Omental fat pad (tissue), 4 donors: ENCODE results near the gene HSPA1B. TPM values are rescaled to one million over a fixed set of nuclear protein-coding genes. Genes with fewer than 3 reads are reported as not detected.

Source experiments
- ATAC-seq: fragments of 150-250 bp; one replicate; pipeline ENCODE4 v1.9.1; 2016; ENCODE audit warnings: mild to moderate bottlenecking, moderate library complexity; ENCODE audit not compliant: low FRiP score
- DNase-seq: peaks from one replicate; pipeline ENCODE4 v3.0.0-alpha.2; 2019; ENCODE audit warnings: low spot score
- CTCF ChIP-seq, 3 donors: fragments of 450-650 bp; IDR thresholded peaks; one replicate each; pipeline ENCODE4 v1.5.1; 2016 to 2017; ENCODE audit warnings: antibody characterized with exemption in 3 of 3, mild to moderate bottlenecking in 3 of 3, moderate library complexity in 2 of 3
- small RNA-seq: library from RNA; depleted of rRNA; stranded (forward); fragments of <200 nt; gene quantifications from one replicate; pipeline ENCODE3, GENCODE V24; 2016
- total RNA-seq, 4 donors: library from RNA; depleted of rRNA; stranded (reverse); fragments of >200 nt; gene quantifications; one replicate each; pipeline ENCODE4 v1.1.0, GENCODE V29; 2016

HSPA1B gene
- total RNA-seq, 4 donors from 2014 or later: 174 to 1,642 (median 258) TPM

DNA sequence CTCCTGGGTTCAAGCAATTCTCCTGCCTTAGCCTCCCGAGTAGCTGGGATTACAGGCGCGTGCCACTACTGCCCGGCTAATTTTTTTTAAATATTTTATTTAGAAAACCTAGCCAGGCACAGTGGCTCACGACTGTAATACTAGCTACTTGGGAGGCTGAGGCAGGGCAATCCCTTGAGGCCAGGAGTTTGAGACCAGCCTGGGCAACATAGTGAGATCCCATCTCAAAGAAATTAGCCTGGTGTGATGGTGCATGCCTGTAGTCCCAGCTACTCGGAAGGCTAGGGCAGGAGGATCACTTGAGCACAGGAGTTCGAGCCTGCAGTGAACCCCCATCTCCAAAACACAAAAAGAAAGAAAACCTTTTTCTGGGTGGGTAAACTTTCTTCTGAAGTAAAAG, 48.8 kb downstream of the HSPA1B start:
- no peak for ATAC-seq
- no peak for TF ChIP-seq CTCF (IDR thresholded peaks at IDR 0.05)
- no peak for DNase-seq

DNA sequence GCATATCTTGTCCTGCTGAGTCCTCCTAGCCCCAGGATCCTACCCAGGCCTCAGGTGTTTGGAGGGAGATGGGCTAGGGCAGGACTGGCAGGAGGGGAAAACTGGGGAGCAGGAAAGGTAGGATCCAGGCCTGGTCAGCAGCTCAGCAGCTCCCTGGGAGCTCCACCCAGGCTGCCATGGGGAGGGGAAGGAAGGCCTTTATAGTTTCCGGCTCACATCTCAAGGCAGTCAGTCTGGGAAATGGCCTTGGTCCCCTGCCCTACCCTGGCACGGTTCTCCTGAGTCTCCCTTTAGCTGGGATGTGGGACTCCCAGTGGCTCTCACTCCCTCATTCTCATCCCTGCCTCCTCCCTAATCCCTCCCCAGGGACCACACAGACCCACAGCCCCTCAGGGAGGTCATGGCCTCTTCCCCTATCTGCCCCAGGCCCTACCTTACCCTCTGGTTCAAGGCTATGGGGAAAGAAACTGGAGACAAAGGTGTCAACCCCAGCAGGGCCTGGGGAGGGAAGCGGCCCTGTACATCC, 49.6 kb downstream of the HSPA1B start:
- no peak for TF ChIP-seq CTCF (IDR thresholded peaks at IDR 0.05)
- ATAC-seq: no peak
- no peak for DNase-seq

DNA sequence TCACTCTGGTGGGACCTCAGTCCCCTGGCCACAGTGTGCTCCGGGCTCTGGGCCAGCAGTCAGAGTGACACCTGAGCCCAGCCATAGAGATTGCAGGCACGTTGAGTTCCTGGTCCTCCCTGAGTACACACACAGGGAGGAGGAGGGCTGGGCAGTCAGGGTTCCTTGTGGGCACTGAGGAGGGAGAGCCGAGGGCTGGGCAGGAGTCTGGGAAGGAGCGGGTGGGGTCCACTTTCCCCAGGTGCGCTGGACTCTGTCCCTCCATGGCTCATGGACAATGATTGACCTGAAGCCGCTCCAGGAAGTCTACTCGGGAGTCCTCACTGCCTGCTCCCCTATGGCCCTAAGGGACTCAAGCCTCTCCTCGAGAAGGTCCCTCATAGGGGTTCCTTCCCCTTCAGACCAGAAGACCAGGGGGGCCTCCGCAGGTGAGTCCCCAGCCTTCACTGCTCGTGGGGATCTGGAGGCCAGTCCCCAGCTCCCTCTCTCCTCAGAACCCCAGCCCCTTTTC, 50.2 kb downstream of the HSPA1B start:
- ATAC-seq (no peak), DNase-seq (no peak)
- no peak for TF ChIP-seq CTCF (IDR thresholded peaks at IDR 0.05)

DNA sequence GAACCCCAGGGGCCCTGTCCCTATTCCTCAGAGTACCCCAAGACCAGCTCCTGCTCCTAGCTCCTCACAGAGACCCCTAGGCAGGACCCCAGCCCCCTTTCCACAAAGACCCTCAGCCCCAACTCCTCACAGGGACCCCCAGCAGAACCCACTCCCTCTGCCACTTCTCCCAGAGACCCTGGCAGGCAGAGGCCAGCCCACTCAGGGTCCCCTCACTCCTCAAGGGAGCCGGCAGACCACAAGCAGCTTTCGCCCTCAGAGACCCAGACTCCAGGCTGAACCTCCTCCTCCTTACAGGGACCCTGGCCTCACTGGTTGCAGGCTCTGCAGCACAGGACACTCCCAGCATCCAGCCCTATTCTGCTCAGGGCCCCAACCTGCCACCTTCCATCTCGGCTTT, 50.7 kb downstream of the HSPA1B start:
- no peak for ATAC-seq
- no peak for DNase-seq
- no peak for TF ChIP-seq CTCF (IDR thresholded peaks at IDR 0.05)

GRCh38 chr6:31878726-31879125, 51.2 kb downstream of the HSPA1B start, which contains the start of gene SLC44A4:
Gene SLC44A4, minus strand, starts transcription at chr6:31878997. Its CDS starts 17 bp downstream, at chr6:31878980.
- ATAC-seq: peak; percentile 10
- TF ChIP-seq CTCF (IDR thresholded peaks at IDR 0.05): no peak
- no peak for DNase-seq

- no peak for TF ChIP-seq CTCF (IDR thresholded peaks at IDR 0.05)
- ATAC-seq: no peak
- no peak for DNase-seq
Observed at GRCh38 chr6:31879143-31879542, 51.6 kb downstream of the HSPA1B start.

Small RNA genes lying within 50 kb of the gene (small RNA-seq; reads per million reads assigned to genes)
- gene RF00019 (not detected), gene SNORD48 (1,845 reads per million, percentile 99 among the genes with 10 or more reads in this experiment), gene SNORD52 (not detected)

Other genes with a start within 250 kb of the HSPA1B start
- gene LTB, start 245.3 kb upstream of the HSPA1B start, total RNA-seq: 1 to 10 TPM in 3 of 4 donors, under 1 TPM in 1; 0.72 to 5.5 (median 1.9) TPM
- gene LST1, start 241.5 kb upstream of the HSPA1B start, total RNA-seq: 10 to 100 TPM; 16.3 to 34.2 (median 19.2) TPM
- gene NCR3, start 234.7 kb upstream of the HSPA1B start, total RNA-seq: not detected
- gene AIF1, start 212.5 kb upstream of the HSPA1B start, total RNA-seq: 10 to 100 TPM; 57.3 to 95.1 (median 81.8) TPM
- 100 to 1,000 TPM in 1 of 4 donors, 10 to 100 TPM in 3; 44.8 to 111 (median 65.4) TPM for gene PRRC2A, start 207.0 kb upstream of the HSPA1B start, total RNA-seq
- gene BAG6, start 175.1 kb upstream of the HSPA1B start, total RNA-seq: 100 to 1,000 TPM; 137 to 231 (median 157) TPM
- gene APOM, start 171.8 kb upstream of the HSPA1B start, total RNA-seq: 1 to 10 TPM; 2.4 to 5.0 (median 3.6) TPM
- gene C6orf47, start 167.0 kb upstream of the HSPA1B start, total RNA-seq: 10 to 100 TPM; 16.8 to 24.7 (median 21.2) TPM
- gene GPANK1, start 162.7 kb upstream of the HSPA1B start, total RNA-seq: 10 to 100 TPM in 3 of 4 donors, 1 to 10 TPM in 1; 7.1 to 23.6 (median 15.6) TPM
- 100 to 1,000 TPM; 130 to 202 (median 184) TPM for gene CSNK2B, start 161.7 kb upstream of the HSPA1B start, total RNA-seq
- gene LY6G5B, start 157.8 kb upstream of the HSPA1B start, total RNA-seq: 10 to 100 TPM in 3 of 4 donors, 1 to 10 TPM in 1; 7.4 to 16.9 (median 11.3) TPM
- gene LY6G5C, start 146.7 kb upstream of the HSPA1B start, total RNA-seq: 1 to 10 TPM in 2 of 4 donors, under 1 TPM in 1, not detected in 1; 0.84 to 4.5 (median 1.3) TPM
- gene ABHD16A, start 124.4 kb upstream of the HSPA1B start, total RNA-seq: 10 to 100 TPM; 41.8 to 62.8 (median 57.4) TPM
- gene LY6G6F, start 120.9 kb upstream of the HSPA1B start, total RNA-seq: not detected
- not detected for gene LY6G6D, start 112.4 kb upstream of the HSPA1B start, total RNA-seq
- gene LY6G6C, start 106.0 kb upstream of the HSPA1B start, total RNA-seq: under 1 TPM in 1 of 4 donors, not detected in 3; 0.74 TPM
- gene MPIG6B, start 104.4 kb upstream of the HSPA1B start, total RNA-seq: under 1 TPM in 1 of 4 donors, not detected in 3; 0.84 TPM
- gene DDAH2, start 98.4 kb upstream of the HSPA1B start, total RNA-seq: 100 to 1,000 TPM; 103 to 148 (median 115) TPM
- 100 to 1,000 TPM; 244 to 443 (median 336) TPM for gene CLIC1, start 91.2 kb upstream of the HSPA1B start, total RNA-seq
- 10 to 100 TPM in 1 of 4 donors, 1 to 10 TPM in 3; 5.4 to 17.0 (median 7.3) TPM for gene MSH5, start 87.7 kb upstream of the HSPA1B start, total RNA-seq
- not detected for gene SAPCD1, start 65.1 kb upstream of the HSPA1B start, total RNA-seq
- 1 to 10 TPM in 1 of 4 donors, under 1 TPM in 2, not detected in 1; 0.36 to 1.6 (median 0.56) TPM for gene VWA7, start 50.4 kb upstream of the HSPA1B start, total RNA-seq
- 10 to 100 TPM; 31.6 to 47.0 (median 34.6) TPM for gene VARS1, start 32.0 kb upstream of the HSPA1B start, total RNA-seq
- 10 to 100 TPM; 19.8 to 35.1 (median 30.4) TPM for gene LSM2, start 20.8 kb upstream of the HSPA1B start, total RNA-seq
- 1 to 10 TPM in 3 of 4 donors, under 1 TPM in 1; 0.48 to 3.0 (median 1.9) TPM for gene HSPA1L, start 12.5 kb upstream of the HSPA1B start, total RNA-seq
- 1,000 to 10,000 TPM in 1 of 4 donors, 100 to 1,000 TPM in 3; 155 to 1,684 (median 309) TPM for gene HSPA1A, start 12.2 kb upstream of the HSPA1B start, total RNA-seq
- gene NEU1, start 35.1 kb downstream of the HSPA1B start, total RNA-seq: 10 to 100 TPM; 44.1 to 63.8 (median 55.2) TPM
- gene SLC44A4, start 51.3 kb downstream of the HSPA1B start, total RNA-seq: under 1 TPM in 3 of 4 donors, not detected in 1; 0.19 to 0.84 (median 0.38) TPM
- 10 to 100 TPM; 17.4 to 25.9 (median 20.0) TPM for gene EHMT2, start 70.0 kb downstream of the HSPA1B start, total RNA-seq
- gene ZBTB12, start 74.3 kb downstream of the HSPA1B start, total RNA-seq: 1 to 10 TPM in 3 of 4 donors, under 1 TPM in 1; 0.48 to 1.9 (median 1.4) TPM
- 10 to 100 TPM; 30.6 to 96.1 (median 46.0) TPM for gene C2, start 100.0 kb downstream of the HSPA1B start, total RNA-seq
- gene CFB, start 118.4 kb downstream of the HSPA1B start, total RNA-seq: 1,000 to 10,000 TPM in 1 of 4 donors, 100 to 1,000 TPM in 2, 10 to 100 TPM in 1; 16.7 to 1,024 (median 264) TPM
- gene NELFE, start 131.2 kb downstream of the HSPA1B start, total RNA-seq: 10 to 100 TPM; 67.0 to 94.0 (median 75.0) TPM
- 10 to 100 TPM; 31.3 to 50.8 (median 44.8) TPM for gene SKIC2, start 131.4 kb downstream of the HSPA1B start, total RNA-seq
- gene DXO, start 144.4 kb downstream of the HSPA1B start, total RNA-seq: 10 to 100 TPM; 15.6 to 19.9 (median 18.4) TPM
- 100 to 1,000 TPM in 3 of 4 donors, 10 to 100 TPM in 1; 16.6 to 652 (median 239) TPM for gene C4A, start 154.3 kb downstream of the HSPA1B start, total RNA-seq
- gene C4B, start 187.1 kb downstream of the HSPA1B start, total RNA-seq: 100 to 1,000 TPM in 3 of 4 donors, 10 to 100 TPM in 1; 15.4 to 912 (median 204) TPM
- gene CYP21A2, start 210.7 kb downstream of the HSPA1B start, total RNA-seq: 1 to 10 TPM in 3 of 4 donors, under 1 TPM in 1; 0.63 to 5.7 (median 2.8) TPM